ENCODE results near the gene PLAU. TPM values are rescaled to one million over a fixed set of nuclear protein-coding genes. Genes with fewer than 3 reads are reported as not detected.

Gene PLAU
- total RNA-seq (32.5 and 34.9 TPM in 2 replicates), polyA plus RNA-seq (22.0 and 23.6 TPM in 2 replicates), polyA minus RNA-seq (13.1 and 19.7 TPM in 2 replicates), Bru-seq, nascent RNA (percentile 56 among the genes with signal in this experiment), BruChase-seq, experiment 1, labeled RNA remaining after a 6-hour chase (percentile 87 among the genes with signal in this experiment), BruChase-seq, experiment 2, labeled RNA remaining after a 2-hour chase (percentile 79 among the genes with signal in this experiment)
- polyA plus RNA-seq (2011; cell fraction: cytosol; rRNA removed): 31.7 and 33.2 TPM in 2 replicates
- 33.4 and 36.3 TPM in 2 replicates for polyA plus RNA-seq (2011; cell fraction: nucleus; rRNA removed)
- polyA plus RNA-seq (2012): 39.8 and 90.5 TPM in 2 replicates
- 3.0 TPM for polyA minus RNA-seq (2011; cell fraction: cytosol; rRNA and poly(A)+ RNA removed)
- 5.0 TPM in 2 replicates for polyA minus RNA-seq (2011; cell fraction: nucleus; rRNA and poly(A)+ RNA removed)
- long read RNA-seq, transcript PLAU-201 (11 exons, 2,321 nt): major isoform, 84 of 103 reads
- long read RNA-seq, partial matches to known transcripts: 3 of 103 reads
- long read RNA-seq, other reads (novel, unspliced or antisense): 16 of 103 reads

DNA sequence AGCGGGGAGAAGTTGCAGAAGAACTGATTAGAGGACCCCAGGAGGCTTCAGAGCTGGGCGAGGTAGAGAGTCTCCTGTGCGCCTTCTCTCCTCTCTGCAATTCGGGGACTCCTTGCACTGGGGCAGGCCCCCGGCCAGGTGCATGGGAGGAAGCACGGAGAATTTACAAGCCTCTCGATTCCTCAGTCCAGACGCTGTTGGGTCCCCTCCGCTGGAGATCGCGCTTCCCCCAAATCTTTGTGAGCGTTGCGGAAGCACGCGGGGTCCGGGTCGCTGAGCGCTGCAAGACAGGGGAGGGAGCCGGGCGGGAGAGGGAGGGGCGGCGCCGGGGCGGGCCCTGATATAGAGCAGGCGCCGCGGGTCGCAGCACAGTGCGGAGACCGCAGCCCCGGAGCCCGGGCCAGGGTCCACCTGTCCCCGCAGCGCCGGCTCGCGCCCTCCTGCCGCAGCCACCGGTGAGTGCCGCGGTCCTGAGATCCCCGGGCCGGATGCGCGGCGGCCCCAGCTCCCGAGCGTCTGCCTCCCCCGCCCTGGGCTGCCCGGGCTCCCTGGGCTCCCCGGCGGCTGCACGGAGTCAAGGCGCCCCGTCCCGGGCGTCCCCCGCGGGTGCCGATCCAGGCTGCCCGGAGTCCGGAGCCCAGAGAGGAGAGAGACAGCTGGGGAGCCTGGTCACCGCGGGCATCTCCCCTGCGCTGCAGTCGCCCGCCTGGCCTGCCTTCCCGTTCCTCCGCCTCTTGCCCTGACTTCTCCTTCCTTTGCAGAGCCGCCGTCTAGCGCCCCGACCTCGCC is at the start of gene PLAU:
PLAU (plus strand) TSS at position 369 of the 789 bp plus-strand sequence. CDS start 424 bp downstream, outside the sequence.
- H3K4me3 ChIP-seq (replicated peaks in 1 of 3; ENCODE audit: insufficient read depth in 1 of 3, low read depth in 1 of 3, low read length in 3 of 3): peak within 1 kb of the TSS; percentile 45 to 64 (median 63)
- H3K27me3 ChIP-seq (ENCODE audit: control insufficient read depth in 2 of 2, insufficient read depth in 2 of 2, low read length in 2 of 2): no peaks in the 10 kb centered on the region
- TF ChIP-seq POLR2AphosphoS5 (IDR thresholded peaks at IDR 0.05; ENCODE audit: insufficient read depth, low read depth, low read length): peak; percentile 93
- TF ChIP-seq JUN (IDR thresholded peaks at IDR 0.05; ENCODE audit: borderline replicate concordance, insufficient read depth, insufficient read length, low read depth): no peak
- TF ChIP-seq POLR2A (IDR thresholded peaks at IDR 0.05; ENCODE audit: low read depth, low read length): peak; percentile 93
- no TSS peak for BruUV-seq (replicated peaks)
- POLR2A ChIA-PET: no interaction called here
- H3K36me3 ChIP-seq (ENCODE audit: control insufficient read depth in 2 of 2, extremely low read depth in 1 of 2, insufficient read depth in 2 of 2, low read length in 2 of 2): peaks cover 0 to 2% of the 10 kb centered on the region in 2 experiments
- FAIRE-seq: peak; percentile 81
- intact Hi-C loops (cut with micrococcal nuclease): no loop called here
- H3K27ac ChIP-seq (ENCODE audit: insufficient read depth, low read depth, low read length): peak within 1 kb of the TSS; percentile 26
- H3K9me3 ChIP-seq (replicated peaks; ENCODE audit: control insufficient read depth, insufficient read depth, low read length): no peaks in the 10 kb centered on the region
- H3K4me1 ChIP-seq (ENCODE audit: control insufficient read depth, extremely low read depth, insufficient read depth, low read length): peaks cover 51% of the 10 kb centered on the region
- dilution Hi-C loops (cut with MboI; ENCODE audit: extremely low pct_ligation_motif_present, low sequenced_read_pairs): no loop called here
- peak; percentile 29 for DNase-seq (ENCODE audit: low read depth, low spot score)
- no peaks in the 10 kb centered on the region for H3K79me2 ChIP-seq (ENCODE audit: control insufficient read depth, insufficient read depth, low read length)
- no peaks in the 10 kb centered on the region for H3K9me1 ChIP-seq (replicated peaks; ENCODE audit: control insufficient read depth, extremely low read depth, insufficient read depth, low read length)
- H3K9ac ChIP-seq (replicated peaks; ENCODE audit: extremely low read depth, insufficient read depth, low read length): peak within 1 kb of the TSS; percentile 73
- peak within 1 kb of the TSS; percentile 76 for H3K4me2 ChIP-seq (ENCODE audit: insufficient read depth, low read length)
- CTCF ChIA-PET: interaction anchor here (1.0 to 2.0 kb wide), 8 partner anchors 10 to 170 kb away, joined by 3 to 15 read pairs (median 4); no protein-coding TSS in a partner anchor
- H2AFZ ChIP-seq (ENCODE audit: low read depth, low read length): peak within 1 kb of the TSS; percentile 66
- H4K20me1 ChIP-seq (replicated peaks; ENCODE audit: control insufficient read depth, extremely low read depth, insufficient read depth, low read length): no peaks in the 10 kb centered on the region

DNA sequence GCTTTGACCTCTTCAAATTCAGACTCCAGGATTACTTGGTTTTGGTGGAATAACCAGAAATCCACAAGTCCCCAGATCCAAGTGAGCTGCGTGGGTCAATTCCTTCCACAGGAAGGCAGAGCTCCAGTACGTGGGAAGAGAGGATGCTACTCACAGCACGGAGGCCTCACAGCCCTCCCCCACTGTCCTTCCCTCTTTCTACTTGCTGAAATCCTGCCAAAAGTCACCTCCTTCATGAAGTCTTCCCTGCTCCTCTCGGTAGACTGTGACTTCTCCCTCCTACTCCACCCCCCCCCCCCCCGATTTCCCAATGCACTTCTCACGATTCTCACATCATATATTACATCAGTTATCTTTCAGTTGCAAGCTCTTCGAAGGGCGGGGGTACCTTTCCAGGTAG is 48.9 kb upstream of the PLAU start:
- intact Hi-C loops (cut with micrococcal nuclease) (no loop called here), dilution Hi-C loops (cut with MboI; ENCODE audit: extremely low pct_ligation_motif_present, low sequenced_read_pairs) (no loop called here)
- CTCF ChIA-PET: interaction anchor here (1.0 to 2.6 kb wide), 4 partner anchors 12 to 20 kb away, joined by 3 to 10 read pairs (median 3); no protein-coding TSS in a partner anchor
- Histone ChIP-seq H4K20me1 (replicated peaks; ENCODE audit: control insufficient read depth, extremely low read depth, insufficient read depth, low read length) (no peaks in the 10 kb centered on the region), H3K9ac (replicated peaks; ENCODE audit: extremely low read depth, insufficient read depth, low read length) (no peak overlapping the region), H2AFZ (ENCODE audit: low read depth, low read length) (no peak overlapping the region), H3K27me3 (ENCODE audit: control insufficient read depth in 2 of 2, insufficient read depth in 2 of 2, low read length in 2 of 2) (no peaks in the 10 kb centered on the region), H3K4me1 (ENCODE audit: control insufficient read depth, extremely low read depth, insufficient read depth, low read length) (peaks cover 14% of the 10 kb centered on the region), H3K36me3 (ENCODE audit: control insufficient read depth in 2 of 2, extremely low read depth in 1 of 2, insufficient read depth in 2 of 2, low read length in 2 of 2) (peaks cover 6 to 20% of the 10 kb centered on the region in 2 experiments), H3K4me2 (ENCODE audit: insufficient read depth, low read length) (no peak overlapping the region), H3K4me3 (replicated peaks in 1 of 3; ENCODE audit: insufficient read depth in 1 of 3, low read depth in 1 of 3, low read length in 3 of 3) (no peak overlapping the region), H3K9me3 (replicated peaks; ENCODE audit: control insufficient read depth, insufficient read depth, low read length) (no peaks in the 10 kb centered on the region), H3K27ac (ENCODE audit: insufficient read depth, low read depth, low read length) (no peak overlapping the region), H3K79me2 (ENCODE audit: control insufficient read depth, insufficient read depth, low read length) (no peaks in the 10 kb centered on the region), H3K9me1 (replicated peaks; ENCODE audit: control insufficient read depth, extremely low read depth, insufficient read depth, low read length) (no peaks in the 10 kb centered on the region)
- POLR2A ChIA-PET: no interaction called here
- TF ChIP-seq GATA2 (IDR thresholded peaks at IDR 0.05; ENCODE audit: insufficient read depth, insufficient read length, low read depth, low read length) (no peak), MYC (IDR thresholded peaks at IDR 0.05; ENCODE audit: low read depth, low read length) (no peak), POLR2AphosphoS5 (IDR thresholded peaks at IDR 0.05; ENCODE audit: insufficient read depth, low read depth, low read length) (no peak), EZH2 (IDR thresholded peaks at IDR 0.05; ENCODE audit: borderline replicate concordance, low read depth, low read length, severe bottlenecking) (no peak), JUN (IDR thresholded peaks at IDR 0.05; ENCODE audit: borderline replicate concordance, insufficient read depth, insufficient read length, low read depth) (no peak), FOS (IDR thresholded peaks at IDR 0.05; ENCODE audit: borderline replicate concordance, insufficient read depth, low read length) (no peak), POLR2A (IDR thresholded peaks at IDR 0.05; ENCODE audit: low read depth, low read length) (no peak)
- TF ChIP-seq, protein P1, sequence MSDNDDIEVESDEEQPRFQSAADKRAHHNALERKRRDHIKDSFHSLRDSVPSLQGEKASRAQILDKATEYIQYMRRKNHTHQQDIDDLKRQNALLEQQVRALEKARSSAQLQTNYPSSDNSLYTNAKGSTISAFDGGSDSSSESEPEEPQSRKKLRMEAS (IDR thresholded peaks at IDR 0.05; ENCODE audit: insufficient read depth, insufficient read length): no peak
- TF ChIP-seq, protein P2, sequence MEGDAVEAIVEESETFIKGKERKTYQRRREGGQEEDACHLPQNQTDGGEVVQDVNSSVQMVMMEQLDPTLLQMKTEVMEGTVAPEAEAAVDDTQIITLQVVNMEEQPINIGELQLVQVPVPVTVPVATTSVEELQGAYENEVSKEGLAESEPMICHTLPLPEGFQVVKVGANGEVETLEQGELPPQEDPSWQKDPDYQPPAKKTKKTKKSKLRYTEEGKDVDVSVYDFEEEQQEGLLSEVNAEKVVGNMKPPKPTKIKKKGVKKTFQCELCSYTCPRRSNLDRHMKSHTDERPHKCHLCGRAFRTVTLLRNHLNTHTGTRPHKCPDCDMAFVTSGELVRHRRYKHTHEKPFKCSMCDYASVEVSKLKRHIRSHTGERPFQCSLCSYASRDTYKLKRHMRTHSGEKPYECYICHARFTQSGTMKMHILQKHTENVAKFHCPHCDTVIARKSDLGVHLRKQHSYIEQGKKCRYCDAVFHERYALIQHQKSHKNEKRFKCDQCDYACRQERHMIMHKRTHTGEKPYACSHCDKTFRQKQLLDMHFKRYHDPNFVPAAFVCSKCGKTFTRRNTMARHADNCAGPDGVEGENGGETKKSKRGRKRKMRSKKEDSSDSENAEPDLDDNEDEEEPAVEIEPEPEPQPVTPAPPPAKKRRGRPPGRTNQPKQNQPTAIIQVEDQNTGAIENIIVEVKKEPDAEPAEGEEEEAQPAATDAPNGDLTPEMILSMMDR (IDR thresholded peaks at IDR 0.05; ENCODE audit: extremely low read depth in 1 of 2, insufficient read depth in 1 of 2, low read depth in 1 of 2, low read length in 2 of 2): no peak
- DNase-seq (ENCODE audit: low read depth, low spot score) (no peak), FAIRE-seq (no peak)
- no TSS peak for BruUV-seq (replicated peaks)
